Hepatocyte (in vitro differentiated cells): Measurements from ENCODE around the gene CNTN6. TPM values are rescaled to one million over a fixed set of nuclear protein-coding genes. Genes with fewer than 3 reads are reported as not detected.

Source experiments
- DNase-seq: peaks from one replicate; pipeline ENCODE4 v3.0.0-alpha.2; 2016; ENCODE audit warnings: low spot score
- H2AFZ ChIP-seq: fragments of 200-600 bp; sonication (generic); 2 replicates; pipeline ENCODE4 v1.6.0; 2016; ENCODE audit warnings: antibody characterized with exemption, mild to moderate bottlenecking
- H3K27ac ChIP-seq: fragments of 200-600 bp; sonication (generic); 2 replicates; pipeline ENCODE4 v1.5.1; 2016; ENCODE audit warnings: mild to moderate bottlenecking
- H3K27me3 ChIP-seq: fragments of 200-600 bp; sonication (generic); 2 replicates; pipeline ENCODE4 v1.6.1; 2016
- H3K36me3 ChIP-seq: fragments of 200-600 bp; sonication (generic); replicated peaks from 2 replicates; pipeline ENCODE4 v1.5.1; 2016; ENCODE audit warnings: low read depth; ENCODE audit not compliant: insufficient read depth
- H3K4me1 ChIP-seq: fragments of 200-600 bp; sonication (generic); 2 replicates; pipeline ENCODE4 v1.5.1; 2016; ENCODE audit warnings: mild to moderate bottlenecking, moderate library complexity; ENCODE audit not compliant: insufficient read depth
- H3K4me2 ChIP-seq: fragments of 200-600 bp; sonication (generic); 2 replicates; pipeline ENCODE4 v1.6.0; 2016
- H3K4me3 ChIP-seq: fragments of 200-600 bp; sonication (generic); 2 replicates; pipeline ENCODE4 v1.5.1; 2016; ENCODE audit warnings: mild to moderate bottlenecking
- H3K79me2 ChIP-seq: fragments of 200-600 bp; sonication (generic); 2 replicates; pipeline ENCODE4 v1.6.0; 2017; ENCODE audit warnings: mild to moderate bottlenecking
- H3K9me2 ChIP-seq: fragments of 200-600 bp; sonication (generic); replicated peaks from 2 replicates; pipeline ENCODE4 v1.6.0; 2017; ENCODE audit warnings: mild to moderate bottlenecking; ENCODE audit not compliant: insufficient read depth
- H3K9me3 ChIP-seq: fragments of 200-600 bp; sonication (generic); 2 replicates; pipeline ENCODE4 v1.5.1; 2016; ENCODE audit warnings: low read depth, mild to moderate bottlenecking
- H4K20me1 ChIP-seq: fragments of 200-600 bp; sonication (generic); 2 replicates; pipeline ENCODE4 v1.6.0; 2016; ENCODE audit warnings: mild to moderate bottlenecking; ENCODE audit not compliant: insufficient read depth, poor library complexity, severe bottlenecking
- CTCF ChIP-seq: fragments of 200-600 bp; sonication (generic); IDR thresholded peaks from 2 replicates; pipeline ENCODE4 v1.5.1; 2016; ENCODE audit warnings: antibody characterized with exemption, mild to moderate bottlenecking; ENCODE audit not compliant: poor library complexity
- EZH2 ChIP-seq: fragments of 200-600 bp; sonication (generic); IDR thresholded peaks from 2 replicates; pipeline ENCODE4 v1.6.1; 2016; ENCODE audit warnings: antibody characterized with exemption, mild to moderate bottlenecking, borderline replicate concordance
- EZH2phosphoT487 ChIP-seq: fragments of 200-600 bp; sonication (generic); IDR thresholded peaks from one replicate; pipeline ENCODE4 v1.6.1; 2018; ENCODE audit warnings: antibody characterized with exemption, mild to moderate bottlenecking, low read depth, moderate library complexity; ENCODE audit not compliant: unreplicated experiment, severe bottlenecking
- WGBS: methylation state at CpG from one replicate; pipeline ENCODE4 v1.1.6; 2016; ENCODE audit warnings: low lambda C conversion rate; ENCODE audit errors: missing lambda C conversion rate; 5-methylcytosine and 5-hydroxymethylcytosine counted together
- polyA plus RNA-seq: library from polyadenylated mRNA; unstranded; fragments of >200 nt; fragmentation: Nextera tagmentation; extraction: Ambion mirVana; gene quantifications from 2 replicates; pipeline ENCODE4 v1.2.1, GENCODE V29; 2016
- total RNA-seq: library from RNA; depleted of rRNA; stranded (reverse); fragments of >200 nt; gene quantifications from 2 replicates; pipeline ENCODE4 v1.2.3, GENCODE V29; 2014

Gene CNTN6
- total and polyA plus RNA-seq, 2 experiments from 2014 or later = 2.9 to 3.2 TPM

GRCh38 chr3:1421577-1421976 is 328.8 kb downstream of the CNTN6 start:
- Histone ChIP-seq H4K20me1 (no peaks in the 10 kb centered on the region), H3K27ac (no peak overlapping the region), H3K79me2 (no peaks in the 10 kb centered on the region), H3K27me3 (no peaks in the 10 kb centered on the region), H3K9me2 (no peaks in the 10 kb centered on the region), H3K36me3 (no peaks in the 10 kb centered on the region), H3K4me1 (no peaks in the 10 kb centered on the region), H3K4me2 (no peak overlapping the region), H3K4me3 (no peak overlapping the region), H2AFZ (no peak overlapping the region), H3K9me3 (no peaks in the 10 kb centered on the region)
- TF ChIP-seq CTCF = no peak
- TF ChIP-seq EZH2phosphoT487 = no peak
- TF ChIP-seq EZH2 = no peak
- no peak for DNase-seq
- WGBS = 83% methylated on average over 3 of the region's 3 CpGs

GRCh38 chr3:1423566-1424089 is 330.8 kb downstream of the CNTN6 start:
- no peaks in the 10 kb centered on the region for H3K36me3 ChIP-seq
- H3K9me2 ChIP-seq = no peaks in the 10 kb centered on the region
- no peak for DNase-seq
- H3K27ac ChIP-seq = no peak overlapping the region
- no peak for TF ChIP-seq CTCF
- TF ChIP-seq EZH2phosphoT487 = no peak
- no peak for TF ChIP-seq EZH2
- H3K27me3 ChIP-seq = no peaks in the 10 kb centered on the region
- H3K9me3 ChIP-seq = no peaks in the 10 kb centered on the region
- H3K4me2 ChIP-seq = no peak overlapping the region
- H2AFZ ChIP-seq = no peak overlapping the region
- H3K4me1 ChIP-seq = no peaks in the 10 kb centered on the region
- H3K79me2 ChIP-seq = no peaks in the 10 kb centered on the region
- H3K4me3 ChIP-seq = no peak overlapping the region
- no peaks in the 10 kb centered on the region for H4K20me1 ChIP-seq
- WGBS = 76% methylated on average over 3 of the region's 3 CpGs

- Histone ChIP-seq H3K4me1 (no peaks in the 10 kb centered on the region), H3K9me2 (no peaks in the 10 kb centered on the region), H3K4me2 (no peak overlapping the region), H3K36me3 (no peaks in the 10 kb centered on the region), H3K4me3 (no peak overlapping the region), H3K27me3 (no peaks in the 10 kb centered on the region), H3K79me2 (no peaks in the 10 kb centered on the region), H2AFZ (no peak overlapping the region), H3K9me3 (no peaks in the 10 kb centered on the region), H3K27ac (no peak overlapping the region), H4K20me1 (no peaks in the 10 kb centered on the region)
- 86% methylated on average over 2 of the region's 2 CpGs for WGBS
- peak; percentile 31 for TF ChIP-seq CTCF
- TF ChIP-seq EZH2phosphoT487 = no peak
- peak; percentile 26 for DNase-seq
Measured at GRCh38 chr3:1439395-1439794, 346.6 kb downstream of the CNTN6 start.

GRCh38 chr3:1442271-1442670 is 349.4 kb downstream of the CNTN6 start:
- Histone ChIP-seq H3K4me3 (no peak overlapping the region), H3K79me2 (no peaks in the 10 kb centered on the region), H3K36me3 (no peaks in the 10 kb centered on the region), H3K27ac (no peak overlapping the region), H3K4me1 (no peaks in the 10 kb centered on the region), H4K20me1 (no peaks in the 10 kb centered on the region), H3K9me3 (no peaks in the 10 kb centered on the region), H3K4me2 (no peak overlapping the region), H2AFZ (no peak overlapping the region), H3K27me3 (no peaks in the 10 kb centered on the region), H3K9me2 (no peaks in the 10 kb centered on the region)
- 87% methylated on average over 3 of the region's 3 CpGs for WGBS
- no peak for TF ChIP-seq EZH2
- TF ChIP-seq EZH2phosphoT487 = no peak
- TF ChIP-seq CTCF = no peak
- DNase-seq = no peak
